ENCODE data around the gene CCDC51. TPM values are rescaled to one million over a fixed set of nuclear protein-coding genes. Genes with fewer than 3 reads are reported as not detected.

Gene CCDC51
- total RNA-seq, 1 experiment from 2014 or later = 29.3 TPM

DNA sequence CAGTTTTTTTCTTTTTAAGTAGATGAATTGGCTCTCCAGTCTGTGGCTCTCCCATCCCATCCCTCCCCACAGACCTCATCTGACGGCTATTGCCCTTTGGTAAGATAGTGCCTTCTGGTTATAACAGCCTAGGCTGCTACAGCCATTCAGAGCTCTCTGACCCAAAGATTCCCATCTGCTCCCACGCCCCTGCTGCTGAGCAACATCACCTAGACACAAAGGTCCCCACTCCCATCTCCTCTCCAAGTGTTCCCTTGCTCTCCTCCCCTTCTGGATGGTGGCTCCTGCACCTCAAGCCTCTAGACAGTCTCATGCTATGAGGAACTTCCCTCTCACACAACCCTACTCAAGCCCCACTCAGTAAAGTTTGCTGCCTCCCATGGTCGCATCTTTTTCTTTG, 44.2 kb downstream of the CCDC51 start:
- Histone ChIP-seq H4K20me1 (ENCODE audit: insufficient read depth) (no peaks in the 10 kb centered on the region), H3K9me2 (ENCODE audit: insufficient read depth) (no peaks in the 10 kb centered on the region), H2AFZ (ENCODE audit: low read depth, low read length, poor library complexity, severe bottlenecking) (no peak overlapping the region), H3K79me2 (ENCODE audit: insufficient read depth, low read length) (no peaks in the 10 kb centered on the region), H3K36me3 (ENCODE audit: control insufficient read depth in 1 of 2, insufficient read depth in 2 of 2, low read length in 2 of 2) (no peaks in the 10 kb centered on the region), H3K9ac (ENCODE audit: low read length) (no peak overlapping the region), H3K27me3 (ENCODE audit: insufficient read depth, low read length) (no peaks in the 10 kb centered on the region), H3K4me1 (ENCODE audit: control insufficient read depth in 1 of 2, insufficient read depth in 2 of 2, low read length in 2 of 2) (peaks cover 0 to 4% of the 10 kb centered on the region in 2 experiments; a peak in 1 of 4 replicates), H3K4me3 (replicated peaks in 1 of 2; ENCODE audit: low read depth in 1 of 2, low read length in 2 of 2) (no peak overlapping the region), H3K4me2 (ENCODE audit: low read length) (no peak overlapping the region), H3K9me3 (ENCODE audit: control insufficient read depth in 1 of 2, insufficient read depth in 1 of 2, low read depth in 1 of 2, low read length in 2 of 2) (no peaks in the 10 kb centered on the region), H3K27ac (ENCODE audit: low read depth, low read length) (no peak overlapping the region)
- DNase-seq (ENCODE audit: low read depth, low spot score) (no peak), ATAC-seq (no peak)
- POLR2A ChIA-PET = no interaction called here
- CTCF ChIA-PET = no interaction called here
- intact Hi-C loops (cut with micrococcal nuclease) = no loop called here
- RAD21 ChIA-PET (ENCODE audit: low non-redundant PET in 1 of 2, low total read pairs in 2 of 2, uncharacterized antibody in 2 of 2, unreplicated experiment in 2 of 2) = interaction anchor here in 1 of 2 experiments (0.6 kb wide), 1 partner anchor 628 kb away, joined by 7 read pairs; no protein-coding TSS in a partner anchor
- TF ChIP-seq, protein P1, sequence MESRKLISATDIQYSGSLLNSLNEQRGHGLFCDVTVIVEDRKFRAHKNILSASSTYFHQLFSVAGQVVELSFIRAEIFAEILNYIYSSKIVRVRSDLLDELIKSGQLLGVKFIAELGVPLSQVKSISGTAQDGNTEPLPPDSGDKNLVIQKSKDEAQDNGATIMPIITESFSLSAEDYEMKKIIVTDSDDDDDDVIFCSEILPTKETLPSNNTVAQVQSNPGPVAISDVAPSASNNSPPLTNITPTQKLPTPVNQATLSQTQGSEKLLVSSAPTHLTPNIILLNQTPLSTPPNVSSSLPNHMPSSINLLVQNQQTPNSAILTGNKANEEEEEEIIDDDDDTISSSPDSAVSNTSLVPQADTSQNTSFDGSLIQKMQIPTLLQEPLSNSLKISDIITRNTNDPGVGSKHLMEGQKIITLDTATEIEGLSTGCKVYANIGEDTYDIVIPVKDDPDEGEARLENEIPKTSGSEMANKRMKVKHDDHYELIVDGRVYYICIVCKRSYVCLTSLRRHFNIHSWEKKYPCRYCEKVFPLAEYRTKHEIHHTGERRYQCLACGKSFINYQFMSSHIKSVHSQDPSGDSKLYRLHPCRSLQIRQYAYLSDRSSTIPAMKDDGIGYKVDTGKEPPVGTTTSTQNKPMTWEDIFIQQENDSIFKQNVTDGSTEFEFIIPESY (IDR thresholded peaks at IDR 0.05; ENCODE audit: extremely low read depth, insufficient replicate concordance, low read length) = no peak
- no peak for TF ChIP-seq TCF7L2 (IDR thresholded peaks at IDR 0.05; ENCODE audit: borderline replicate concordance, extremely low read depth, insufficient read depth, insufficient read length)
- TF ChIP-seq, protein P2, sequence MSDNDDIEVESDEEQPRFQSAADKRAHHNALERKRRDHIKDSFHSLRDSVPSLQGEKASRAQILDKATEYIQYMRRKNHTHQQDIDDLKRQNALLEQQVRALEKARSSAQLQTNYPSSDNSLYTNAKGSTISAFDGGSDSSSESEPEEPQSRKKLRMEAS (IDR thresholded peaks at IDR 0.05) = no peak
- no peak for TF ChIP-seq CEBPB (IDR thresholded peaks at IDR 0.05; ENCODE audit: low read depth)
- no peak for TF ChIP-seq EZH2phosphoT487 (IDR thresholded peaks at IDR 0.05; ENCODE audit: borderline replicate concordance)
- TF ChIP-seq SP1 (IDR thresholded peaks at IDR 0.05; ENCODE audit: low read depth) = no peak
- TF ChIP-seq ELF1 (IDR thresholded peaks at IDR 0.05; ENCODE audit: borderline replicate concordance, low read depth) = no peak
- BruUV-seq (replicated peaks) = no TSS peak

DNA sequence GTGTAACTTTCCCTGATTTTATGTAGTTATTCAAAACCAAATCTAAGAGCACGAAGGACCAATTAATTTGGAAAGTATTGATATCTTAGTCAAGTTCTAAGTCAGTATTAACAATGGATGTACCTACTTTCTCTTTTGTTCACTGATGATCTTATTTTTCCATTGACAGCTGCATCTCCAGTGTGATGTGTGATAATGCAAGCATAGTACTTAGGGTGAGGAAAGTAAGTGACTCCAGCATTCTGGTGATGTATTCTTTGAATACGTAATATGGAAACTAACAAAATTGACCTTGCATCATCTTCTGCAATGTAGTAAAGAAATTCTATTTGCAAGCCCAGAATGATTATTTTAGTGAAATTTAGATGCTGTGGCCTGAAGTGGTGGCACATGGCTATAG, 45.5 kb downstream of the CCDC51 start:
- RAD21 ChIA-PET (ENCODE audit: low non-redundant PET in 1 of 2, low total read pairs in 2 of 2, uncharacterized antibody in 2 of 2, unreplicated experiment in 2 of 2) = no interaction called here
- Histone ChIP-seq H2AFZ (ENCODE audit: low read depth, low read length, poor library complexity, severe bottlenecking) (no peak overlapping the region), H3K4me1 (ENCODE audit: control insufficient read depth in 1 of 2, insufficient read depth in 2 of 2, low read length in 2 of 2) (no peaks in the 10 kb centered on the region), H3K36me3 (ENCODE audit: control insufficient read depth in 1 of 2, insufficient read depth in 2 of 2, low read length in 2 of 2) (no peaks in the 10 kb centered on the region), H3K4me3 (replicated peaks in 1 of 2; ENCODE audit: low read depth in 1 of 2, low read length in 2 of 2) (no peak overlapping the region), H3K27me3 (ENCODE audit: insufficient read depth, low read length) (no peaks in the 10 kb centered on the region), H3K79me2 (ENCODE audit: insufficient read depth, low read length) (no peaks in the 10 kb centered on the region), H3K9ac (ENCODE audit: low read length) (no peak overlapping the region), H3K4me2 (ENCODE audit: low read length) (no peak overlapping the region), H3K27ac (ENCODE audit: low read depth, low read length) (no peak overlapping the region), H3K9me2 (ENCODE audit: insufficient read depth) (no peaks in the 10 kb centered on the region), H4K20me1 (ENCODE audit: insufficient read depth) (no peaks in the 10 kb centered on the region), H3K9me3 (ENCODE audit: control insufficient read depth in 1 of 2, insufficient read depth in 1 of 2, low read depth in 1 of 2, low read length in 2 of 2) (no peaks in the 10 kb centered on the region)
- ATAC-seq (no peak), DNase-seq (ENCODE audit: low read depth, low spot score) (no peak)
- POLR2A ChIA-PET = no interaction called here
- CTCF ChIA-PET = no interaction called here
- intact Hi-C loops (cut with micrococcal nuclease) = no loop called here
- BruUV-seq (replicated peaks) = no TSS peak
- TF ChIP-seq EGR1 (IDR thresholded peaks at IDR 0.05; ENCODE audit: low read depth) = no peak
- TF ChIP-seq YY1 (IDR thresholded peaks at IDR 0.05; ENCODE audit: extremely low read depth, insufficient replicate concordance, low read depth, low read length) = no peak
- no peak for TF ChIP-seq EZH2 (IDR thresholded peaks at IDR 0.05)
- TF ChIP-seq, protein P1 (IDR thresholded peaks at IDR 0.05; ENCODE audit: extremely low read depth, insufficient replicate concordance, low read length) = no peak
- no peak for TF ChIP-seq RAD21 (IDR thresholded peaks at IDR 0.05; ENCODE audit: low read depth)
- TF ChIP-seq ZNF274 (IDR thresholded peaks at IDR 0.05; ENCODE audit: low read depth, low read length) = no peak
- TF ChIP-seq FOSL1 (IDR thresholded peaks at IDR 0.05; ENCODE audit: low read depth) = no peak
- TF ChIP-seq CBX3 (IDR thresholded peaks at IDR 0.05; ENCODE audit: low read depth) = no peak
